K562 (cell line): Measurements from ENCODE around the gene ADAM15. TPM values are rescaled to one million over a fixed set of nuclear protein-coding genes. Genes with fewer than 3 reads are reported as not detected.

ENCODE experiments used
- CBX3 ChIP-seq, 2 experiments: IDR thresholded peaks; 1 replicate in 1 of 2; 2 replicates in 1 of 2; pipeline ENCODE4 v1.6.1; 2012; ENCODE audit warnings: inconsistent platforms in 2 of 2, low read length in 2 of 2, borderline replicate concordance in 1 of 2, control low read depth in 1 of 2
- DIDO1 ChIP-seq: fragments of 450-650 bp; IDR thresholded peaks from 2 replicates; pipeline ENCODE4 v1.6.1; 2016; ENCODE audit warnings: low read depth, missing biosample characterization, missing genetic modification characterization
- E2F1 ChIP-seq: sonication (generic); formaldehyde crosslinking; IDR thresholded peaks from 2 replicates; pipeline ENCODE4 v1.8.1; 2023; ENCODE audit warnings: mild to moderate bottlenecking, missing genetic modification reagents, moderate library complexity
- ERF ChIP-seq: fragments of 450-650 bp; formaldehyde crosslinking; IDR thresholded peaks from 2 replicates; pipeline ENCODE4 v1.4.0; 2020; ENCODE audit warnings: mild to moderate bottlenecking, mixed read lengths
- FOXJ3 ChIP-seq: sonication (generic); formaldehyde crosslinking; IDR thresholded peaks from 2 replicates; pipeline ENCODE4 v1.4.0; 2020; ENCODE audit warnings: mild to moderate bottlenecking, missing genetic modification reagents
- SNIP1 ChIP-seq: fragments of 450-650 bp; IDR thresholded peaks from 2 replicates; pipeline ENCODE4 v1.7.1; 2017; ENCODE audit warnings: low read depth, mild to moderate bottlenecking
- SREBF2 ChIP-seq: sonication (generic); formaldehyde crosslinking; IDR thresholded peaks from 2 replicates; pipeline ENCODE4 v1.4.0; 2020; ENCODE audit warnings: mild to moderate bottlenecking, missing genetic modification reagents
- TCF3 ChIP-seq: sonication (generic); formaldehyde crosslinking; IDR thresholded peaks from 2 replicates; pipeline ENCODE4 v1.4.0; 2020; ENCODE audit warnings: mild to moderate bottlenecking, missing genetic modification reagents
- polyA plus RNA-seq, 8 experiments: library from polyadenylated mRNA; depleted of rRNA in 4 of 8; stranded (reverse) in 5 of 8; unstranded in 3 of 8; fragments of >200 nt; fragmentation: Nextera tagmentation in 2 of 8; fragmentation: Illumina TruSeq in 1 of 8; extraction: Ambion mirVana in 2 of 8; extraction: Trizol in 1 of 8; gene quantifications; 2 replicates each; pipeline versions ENCODE4 v1.2.1 to v1.2.3, GENCODE V29; 2011 to 2014; ENCODE audit warnings: inconsistent platforms in 1 of 8, missing spikeins in 1 of 8
- total RNA-seq, 7 experiments: library from RNA; depleted of rRNA in 6 of 7; stranded (reverse); fragments of >200 nt in 6 of 7; fragmentation: Illumina TruSeq in 2 of 7; extraction: Trizol in 2 of 7; gene quantifications; 2 replicates each; pipeline versions ENCODE4 v1.2.1 to v1.2.3, GENCODE V29; 2011 to 2021; ENCODE audit warnings: low replicate concordance in 1 of 7
- TF ChIP-seq, protein P1 (sequence below): sonication (generic); formaldehyde crosslinking; IDR thresholded peaks from 2 replicates; pipeline ENCODE4 v1.9.0; 2022; ENCODE audit warnings: mild to moderate bottlenecking, missing genetic modification reagents
- TF ChIP-seq, protein P2 (sequence below), 2 experiments: IDR thresholded peaks in 1 of 2; conservative IDR thresholded peaks in 1 of 2; 2 replicates each; pipeline ENCODE4 v1.6.1; 2016; ENCODE audit warnings: low read depth in 2 of 2, mild to moderate bottlenecking in 1 of 2, missing compliant biosample characterization in 1 of 2, missing genetic modification characterization in 1 of 2, moderate library complexity in 1 of 2
- TF ChIP-seq, protein P3 (sequence below): fragments of 450-650 bp; IDR thresholded peaks from one replicate; pipeline ENCODE4 v1.6.1; 2018; ENCODE audit warnings: mild to moderate bottlenecking, moderate library complexity; ENCODE audit not compliant: partially characterized antibody
- TF ChIP-seq, protein P4 (sequence below): fragments of 450-650 bp; IDR thresholded peaks from 2 replicates; pipeline ENCODE4 v1.6.1; 2016; ENCODE audit warnings: low read depth

ADAM15 gene
- total and polyA plus RNA-seq, 9 of the 15 experiments (the other 6 are each of a cell fraction or from before 2014, with no cell fraction given): 0.69 to 72.3 (median 32.8) TPM

- TF ChIP-seq E2F1 (CRISPR knock-in tag): no peak
- TF ChIP-seq SREBF2 (CRISPR knock-in tag): 0 out of 2 replicates have a peak, but pooled peaks have one; percentile 6
- TF ChIP-seq FOXJ3 (CRISPR knock-in tag): no peak
- no peak for TF ChIP-seq DIDO1 (tag)
- TF ChIP-seq SNIP1: no peak
- TF ChIP-seq CBX3 (IDR thresholded peaks at IDR 0.05; ENCODE audit: borderline replicate concordance in 1 of 2, low read length in 2 of 2): no peak
- TF ChIP-seq, protein P1, sequence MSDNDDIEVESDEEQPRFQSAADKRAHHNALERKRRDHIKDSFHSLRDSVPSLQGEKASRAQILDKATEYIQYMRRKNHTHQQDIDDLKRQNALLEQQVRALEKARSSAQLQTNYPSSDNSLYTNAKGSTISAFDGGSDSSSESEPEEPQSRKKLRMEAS: peak; percentile 99
- TF ChIP-seq, protein P2, sequence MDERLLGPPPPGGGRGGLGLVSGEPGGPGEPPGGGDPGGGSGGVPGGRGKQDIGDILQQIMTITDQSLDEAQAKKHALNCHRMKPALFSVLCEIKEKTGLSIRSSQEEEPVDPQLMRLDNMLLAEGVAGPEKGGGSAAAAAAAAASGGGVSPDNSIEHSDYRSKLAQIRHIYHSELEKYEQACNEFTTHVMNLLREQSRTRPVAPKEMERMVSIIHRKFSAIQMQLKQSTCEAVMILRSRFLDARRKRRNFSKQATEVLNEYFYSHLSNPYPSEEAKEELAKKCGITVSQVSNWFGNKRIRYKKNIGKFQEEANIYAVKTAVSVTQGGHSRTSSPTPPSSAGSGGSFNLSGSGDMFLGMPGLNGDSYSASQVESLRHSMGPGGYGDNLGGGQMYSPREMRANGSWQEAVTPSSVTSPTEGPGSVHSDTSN (CRISPR knock-in tag; IDR thresholded peaks at IDR 0.05; ENCODE audit: low read depth): no peak
- TF ChIP-seq, protein P2 (tag; conservative IDR thresholded peaks at IDR 0.05; ENCODE audit: low read depth): no peak
- TF ChIP-seq, protein P3, sequence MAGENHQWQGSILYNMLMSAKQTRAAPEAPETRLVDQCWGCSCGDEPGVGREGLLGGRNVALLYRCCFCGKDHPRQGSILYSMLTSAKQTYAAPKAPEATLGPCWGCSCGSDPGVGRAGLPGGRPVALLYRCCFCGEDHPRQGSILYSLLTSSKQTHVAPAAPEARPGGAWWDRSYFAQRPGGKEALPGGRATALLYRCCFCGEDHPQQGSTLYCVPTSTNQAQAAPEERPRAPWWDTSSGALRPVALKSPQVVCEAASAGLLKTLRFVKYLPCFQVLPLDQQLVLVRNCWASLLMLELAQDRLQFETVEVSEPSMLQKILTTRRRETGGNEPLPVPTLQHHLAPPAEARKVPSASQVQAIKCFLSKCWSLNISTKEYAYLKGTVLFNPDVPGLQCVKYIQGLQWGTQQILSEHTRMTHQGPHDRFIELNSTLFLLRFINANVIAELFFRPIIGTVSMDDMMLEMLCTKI: no peak
- TF ChIP-seq ERF (CRISPR knock-in tag): 0 out of 2 replicates have a peak, but pooled peaks have one; percentile 57
- TF ChIP-seq TCF3: peak; percentile 35; the same call in 1 of the 2 replicates
- TF ChIP-seq, protein P4, sequence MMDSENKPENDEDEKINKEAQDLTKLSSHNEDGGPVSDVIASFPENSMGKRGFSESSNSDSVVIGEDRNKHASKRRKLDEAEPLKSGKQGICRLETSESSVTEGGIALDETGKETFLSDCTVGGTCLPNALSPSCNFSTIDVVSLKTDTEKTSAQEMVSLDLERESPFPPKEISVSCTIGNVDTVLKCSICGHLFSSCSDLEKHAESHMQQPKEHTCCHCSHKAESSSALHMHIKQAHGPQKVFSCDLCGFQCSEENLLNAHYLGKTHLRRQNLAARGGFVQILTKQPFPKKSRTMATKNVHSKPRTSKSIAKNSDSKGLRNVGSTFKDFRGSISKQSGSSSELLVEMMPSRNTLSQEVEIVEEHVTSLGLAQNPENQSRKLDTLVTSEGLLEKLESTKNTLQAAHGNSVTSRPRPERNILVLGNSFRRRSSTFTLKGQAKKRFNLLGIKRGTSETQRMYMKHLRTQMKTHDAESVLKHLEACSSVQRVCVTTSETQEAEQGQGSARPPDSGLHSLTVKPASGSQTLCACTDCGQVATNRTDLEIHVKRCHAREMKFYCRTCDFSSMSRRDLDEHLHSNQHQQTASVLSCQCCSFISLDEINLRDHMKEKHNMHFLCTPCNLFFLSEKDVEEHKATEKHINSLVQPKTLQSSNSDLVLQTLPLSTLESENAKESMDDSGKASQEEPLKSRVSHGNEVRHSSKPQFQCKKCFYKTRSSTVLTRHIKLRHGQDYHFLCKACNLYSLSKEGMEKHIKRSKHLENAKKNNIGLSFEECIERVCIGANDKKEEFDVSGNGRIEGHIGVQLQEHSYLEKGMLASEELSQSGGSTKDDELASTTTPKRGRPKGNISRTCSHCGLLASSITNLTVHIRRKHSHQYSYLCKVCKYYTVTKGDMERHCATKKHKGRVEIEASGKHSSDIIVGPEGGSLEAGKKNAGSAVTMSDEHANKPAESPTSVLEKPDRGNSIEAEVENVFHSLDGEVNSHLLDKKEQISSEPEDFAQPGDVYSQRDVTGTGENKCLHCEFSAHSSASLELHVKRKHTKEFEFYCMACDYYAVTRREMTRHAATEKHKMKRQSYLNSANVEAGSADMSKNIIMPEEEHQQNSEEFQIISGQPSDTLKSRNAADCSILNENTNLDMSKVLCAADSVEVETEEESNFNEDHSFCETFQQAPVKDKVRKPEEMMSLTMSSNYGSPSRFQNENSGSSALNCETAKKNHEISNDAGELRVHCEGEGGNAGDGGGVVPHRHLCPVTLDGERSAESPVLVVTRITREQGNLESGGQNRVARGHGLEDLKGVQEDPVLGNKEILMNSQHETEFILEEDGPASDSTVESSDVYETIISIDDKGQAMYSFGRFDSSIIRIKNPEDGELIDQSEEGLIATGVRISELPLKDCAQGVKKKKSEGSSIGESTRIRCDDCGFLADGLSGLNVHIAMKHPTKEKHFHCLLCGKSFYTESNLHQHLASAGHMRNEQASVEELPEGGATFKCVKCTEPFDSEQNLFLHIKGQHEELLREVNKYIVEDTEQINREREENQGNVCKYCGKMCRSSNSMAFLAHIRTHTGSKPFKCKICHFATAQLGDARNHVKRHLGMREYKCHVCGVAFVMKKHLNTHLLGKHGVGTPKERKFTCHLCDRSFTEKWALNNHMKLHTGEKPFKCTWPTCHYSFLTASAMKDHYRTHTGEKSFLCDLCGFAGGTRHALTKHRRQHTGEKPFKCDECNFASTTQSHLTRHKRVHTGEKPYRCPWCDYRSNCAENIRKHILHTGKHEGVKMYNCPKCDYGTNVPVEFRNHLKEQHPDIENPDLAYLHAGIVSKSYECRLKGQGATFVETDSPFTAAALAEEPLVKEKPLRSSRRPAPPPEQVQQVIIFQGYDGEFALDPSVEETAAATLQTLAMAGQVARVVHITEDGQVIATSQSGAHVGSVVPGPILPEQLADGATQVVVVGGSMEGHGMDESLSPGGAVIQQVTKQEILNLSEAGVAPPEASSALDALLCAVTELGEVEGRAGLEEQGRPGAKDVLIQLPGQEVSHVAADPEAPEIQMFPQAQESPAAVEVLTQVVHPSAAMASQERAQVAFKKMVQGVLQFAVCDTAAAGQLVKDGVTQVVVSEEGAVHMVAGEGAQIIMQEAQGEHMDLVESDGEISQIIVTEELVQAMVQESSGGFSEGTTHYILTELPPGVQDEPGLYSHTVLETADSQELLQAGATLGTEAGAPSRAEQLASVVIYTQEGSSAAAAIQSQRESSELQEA: no peak
Observed at GRCh38 chr1:155070721-155071569, 19.8 kb downstream of the ADAM15 start (continued).
